Liver (tissue), 9 donors: ENCODE results near the gene BAIAP2. TPM values are rescaled to one million over a fixed set of nuclear protein-coding genes. Genes with fewer than 3 reads are reported as not detected.

Source experiments
- DNase-seq: peaks from one replicate; pipeline ENCODE4 v3.0.0-alpha.2; 2017; ENCODE audit warnings: low spot score
- H3K27ac ChIP-seq, 2 donors: one replicate each; pipeline ENCODE4 v1.7.0; 2013; ENCODE audit warnings: inconsistent platforms in 2 of 2, low read length in 2 of 2, control low read depth in 1 of 2, low read depth in 1 of 2, mild to moderate bottlenecking in 1 of 2
- H3K27me3 ChIP-seq, 4 donors: one replicate each; pipeline versions ENCODE4 v1.6.1 to v1.7.0; 2013; ENCODE audit warnings: low read length in 3 of 4, inconsistent platforms in 1 of 4, mild to moderate bottlenecking in 1 of 4, moderate library complexity in 1 of 4; ENCODE audit not compliant: control insufficient read depth in 4 of 4, insufficient read depth in 4 of 4
- H3K36me3 ChIP-seq, 4 donors: one replicate each; pipeline versions ENCODE4 v1.6.1 to v1.7.0; 2013; ENCODE audit warnings: low read length in 3 of 4, mild to moderate bottlenecking in 3 of 4, low read depth in 1 of 4, moderate library complexity in 1 of 4; ENCODE audit not compliant: control insufficient read depth in 4 of 4, insufficient read depth in 3 of 4
- H3K4me1 ChIP-seq, 4 donors: one replicate each; pipeline versions ENCODE4 v1.6.1 to v1.7.0; 2013; ENCODE audit warnings: low read length in 3 of 4, mild to moderate bottlenecking in 3 of 4, moderate library complexity in 1 of 4; ENCODE audit not compliant: control insufficient read depth in 4 of 4, insufficient read depth in 4 of 4
- H3K4me3 ChIP-seq, 3 donors: one replicate each; pipeline versions ENCODE4 v1.6.1 to v1.7.0; 2013; ENCODE audit warnings: low read length in 3 of 3, control low read depth in 1 of 3, low read depth in 1 of 3, mild to moderate bottlenecking in 1 of 3
- H3K9ac ChIP-seq, 2 donors: one replicate each; pipeline ENCODE4 v1.7.0; 2013; ENCODE audit warnings: low read length in 2 of 2, mild to moderate bottlenecking in 2 of 2, moderate library complexity in 2 of 2, control low read depth in 1 of 2, low read depth in 1 of 2
- H3K9me3 ChIP-seq, 4 donors: one replicate each; pipeline versions ENCODE4 v1.6.1 to v1.7.0; 2013; ENCODE audit warnings: low read length in 3 of 4; ENCODE audit not compliant: control insufficient read depth in 4 of 4
- EGR1 ChIP-seq, 2 donors: IDR thresholded peaks; 2 replicates each; pipeline ENCODE4 v1.6.1; 2016 to 2018; ENCODE audit warnings: antibody characterized with exemption in 2 of 2, low read depth in 2 of 2
- FOXA1 ChIP-seq: IDR thresholded peaks from 2 replicates; pipeline ENCODE4 v1.6.1; 2016; ENCODE audit warnings: antibody characterized with exemption
- FOXA2 ChIP-seq: IDR thresholded peaks from 2 replicates; pipeline ENCODE4 v1.6.1; 2016; ENCODE audit warnings: antibody characterized with exemption
- HNF4A ChIP-seq, 2 donors: conservative IDR thresholded peaks; 2 replicates each; pipeline ENCODE4 v1.6.1; 2016; ENCODE audit warnings: antibody characterized with exemption in 2 of 2, mild to moderate bottlenecking in 2 of 2
- HNF4G ChIP-seq: IDR thresholded peaks from 2 replicates; pipeline ENCODE4 v1.6.1; 2016; ENCODE audit warnings: antibody characterized with exemption
- JUND ChIP-seq, 2 donors: IDR thresholded peaks; 2 replicates each; pipeline ENCODE4 v1.6.1; 2016; ENCODE audit warnings: antibody characterized with exemption in 2 of 2
- NR2F2 ChIP-seq: IDR thresholded peaks from 2 replicates; pipeline ENCODE4 v1.6.1; 2016; ENCODE audit warnings: antibody characterized with exemption
- RXRA ChIP-seq, 2 donors: IDR thresholded peaks; 2 replicates each; pipeline ENCODE4 v1.6.1; 2017 to 2018; ENCODE audit warnings: antibody characterized with exemption in 2 of 2, mild to moderate bottlenecking in 1 of 2
- SP1 ChIP-seq: IDR thresholded peaks from 2 replicates; pipeline ENCODE4 v1.6.1; 2018; ENCODE audit warnings: antibody characterized with exemption, mild to moderate bottlenecking
- YY1 ChIP-seq: IDR thresholded peaks from 2 replicates; pipeline ENCODE4 v1.6.1; 2016; ENCODE audit warnings: antibody characterized with exemption, mild to moderate bottlenecking
- WGBS: extraction: QIAGEN DNeasy Blood & Tissue Kit; methylation state at CpG from one replicate; pipeline ENCODE4 v1.1.7; 2013; 5-methylcytosine and 5-hydroxymethylcytosine counted together
- polyA plus RNA-seq, 2 donors: library from polyadenylated mRNA; stranded (reverse) in 1 of 2; unstranded in 1 of 2; fragments of 200-250 nt in 1 of 2; fragments of >200 nt in 1 of 2; fragmentation: Nextera tagmentation in 1 of 2; extraction: Ambion mirVana in 1 of 2; gene quantifications; one replicate each; pipeline versions ENCODE4 v1.2.1 to v1.2.3, GENCODE V29; 2013 to 2015
- total RNA-seq, 2 donors: library from RNA; depleted of rRNA; stranded (reverse); fragments of >200 nt; gene quantifications; one replicate each; pipeline ENCODE4 v1.2.3, GENCODE V29; 2014
- TF ChIP-seq, protein P1 (sequence below): IDR thresholded peaks from 2 replicates; pipeline ENCODE4 v1.6.1; 2016; ENCODE audit warnings: antibody characterized with exemption
- TF ChIP-seq, protein P2 (sequence below): IDR thresholded peaks from 2 replicates; pipeline ENCODE4 v1.6.1; 2016; ENCODE audit warnings: antibody characterized with exemption
- TF ChIP-seq, protein P3 (sequence below): fragments of 150-350 bp; IDR thresholded peaks from 2 replicates; pipeline ENCODE4 v1.5.1; 2017; ENCODE audit warnings: improper control_type of control experiment, low read depth, low read length; ENCODE audit not compliant: missing input control
- donor health status: healthy.
- donor health status: healthy.
- donor health status: healthy.
- donor health status: healthy.
- donor health status: healthy.

BAIAP2 gene
- total and polyA plus RNA-seq, 4 donors = 8.1 to 61.3 (median 44.9) TPM

DNA sequence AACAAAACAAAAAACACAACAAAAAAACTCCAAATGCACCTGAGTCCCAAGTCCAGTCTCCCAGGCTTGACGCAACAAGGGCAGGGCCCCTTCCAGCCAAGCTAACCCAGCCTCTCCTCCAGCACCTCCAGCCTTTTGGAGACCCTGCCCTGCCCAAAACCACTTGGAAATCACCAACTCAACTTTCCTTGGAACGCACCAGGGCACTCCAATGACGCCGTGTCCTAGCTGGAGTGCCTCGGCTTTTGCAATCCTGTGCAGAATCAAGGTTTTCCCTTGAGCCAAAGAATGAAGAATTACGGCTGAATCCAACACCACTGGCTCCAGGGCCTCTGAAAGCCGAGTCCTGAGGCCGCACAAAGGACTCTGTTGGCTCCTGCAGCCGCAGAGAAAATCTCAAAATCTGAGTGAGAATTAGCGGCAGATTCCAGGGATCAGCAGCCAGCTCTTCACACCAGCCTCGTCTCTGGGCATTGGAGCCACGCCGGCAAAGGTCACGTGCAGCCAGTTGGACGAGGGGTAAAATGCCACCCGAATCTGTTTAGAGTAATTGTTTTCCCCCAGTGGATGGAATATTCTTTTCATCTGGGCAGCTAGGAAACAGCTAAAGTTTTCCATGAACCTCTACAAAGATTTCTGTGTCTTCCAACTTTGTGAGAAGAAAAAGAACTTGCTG, 9.7 kb upstream of the BAIAP2 start:
- Histone ChIP-seq H3K4me1 (peaks cover 3 to 20% (median 5%) of the 10 kb centered on the region in 4 donors), H3K27me3 (no peaks in the 10 kb centered on the region), H3K4me3 (no peak overlapping the region), H3K36me3 (no peaks in the 10 kb centered on the region), H3K9ac (no peak overlapping the region), H3K27ac (no peak overlapping the region), H3K9me3 (no peaks in the 10 kb centered on the region)
- DNase-seq = no peak
- 75% methylated on average over 16 of the region's 16 CpGs for whole genome bisulfite sequencing
- TF ChIP-seq, protein P1, sequence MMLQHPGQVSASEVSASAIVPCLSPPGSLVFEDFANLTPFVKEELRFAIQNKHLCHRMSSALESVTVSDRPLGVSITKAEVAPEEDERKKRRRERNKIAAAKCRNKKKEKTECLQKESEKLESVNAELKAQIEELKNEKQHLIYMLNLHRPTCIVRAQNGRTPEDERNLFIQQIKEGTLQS = no peak
- TF ChIP-seq EGR1 (IDR thresholded peaks at IDR 0.05; ENCODE audit: low read depth in 2 of 2) = no peak
- peak; percentile 71 to 76 for TF ChIP-seq HNF4A (conservative IDR thresholded peaks at IDR 0.05)
- no peak for TF ChIP-seq JUND (IDR thresholded peaks at IDR 0.05)

DNA sequence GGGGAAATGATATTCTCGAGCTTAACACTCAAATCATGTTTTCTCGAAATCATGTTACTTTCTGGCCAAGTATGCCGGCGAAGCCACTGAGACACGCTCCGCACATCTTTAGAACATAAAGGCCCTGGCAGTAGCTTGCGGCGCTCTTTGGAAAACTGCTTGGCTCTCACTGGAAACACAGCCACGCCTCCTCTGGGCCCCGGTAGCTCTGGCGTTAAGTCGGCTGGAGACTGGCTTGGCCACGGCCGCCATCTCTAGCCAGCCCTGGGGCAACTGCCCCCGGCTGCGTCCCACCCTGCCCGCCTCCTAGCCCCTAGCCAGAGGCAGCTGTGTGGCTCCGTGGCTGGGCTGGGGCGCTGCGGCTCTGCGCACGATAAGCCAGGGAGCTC, 9.2 kb upstream of the BAIAP2 start:
- no peak overlapping the region for H3K27ac ChIP-seq
- WGBS = 92% methylated on average over 22 of the region's 22 CpGs
- H3K4me1 ChIP-seq = peaks cover 3 to 23% (median 8%) of the 10 kb centered on the region in 4 donors
- H3K36me3 ChIP-seq = no peaks in the 10 kb centered on the region
- H3K4me3 ChIP-seq = no peak overlapping the region
- H3K27me3 ChIP-seq = no peaks in the 10 kb centered on the region
- TF ChIP-seq, protein P1 = no peak
- no peak for TF ChIP-seq HNF4A (conservative IDR thresholded peaks at IDR 0.05)
- TF ChIP-seq SP1 = no peak
- TF ChIP-seq RXRA (IDR thresholded peaks at IDR 0.05) = no peak
- no peak for TF ChIP-seq NR2F2
- no peak for TF ChIP-seq YY1
- TF ChIP-seq HNF4G = no peak
- TF ChIP-seq, protein P2, sequence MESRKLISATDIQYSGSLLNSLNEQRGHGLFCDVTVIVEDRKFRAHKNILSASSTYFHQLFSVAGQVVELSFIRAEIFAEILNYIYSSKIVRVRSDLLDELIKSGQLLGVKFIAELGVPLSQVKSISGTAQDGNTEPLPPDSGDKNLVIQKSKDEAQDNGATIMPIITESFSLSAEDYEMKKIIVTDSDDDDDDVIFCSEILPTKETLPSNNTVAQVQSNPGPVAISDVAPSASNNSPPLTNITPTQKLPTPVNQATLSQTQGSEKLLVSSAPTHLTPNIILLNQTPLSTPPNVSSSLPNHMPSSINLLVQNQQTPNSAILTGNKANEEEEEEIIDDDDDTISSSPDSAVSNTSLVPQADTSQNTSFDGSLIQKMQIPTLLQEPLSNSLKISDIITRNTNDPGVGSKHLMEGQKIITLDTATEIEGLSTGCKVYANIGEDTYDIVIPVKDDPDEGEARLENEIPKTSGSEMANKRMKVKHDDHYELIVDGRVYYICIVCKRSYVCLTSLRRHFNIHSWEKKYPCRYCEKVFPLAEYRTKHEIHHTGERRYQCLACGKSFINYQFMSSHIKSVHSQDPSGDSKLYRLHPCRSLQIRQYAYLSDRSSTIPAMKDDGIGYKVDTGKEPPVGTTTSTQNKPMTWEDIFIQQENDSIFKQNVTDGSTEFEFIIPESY = no peak
- TF ChIP-seq, protein P3, sequence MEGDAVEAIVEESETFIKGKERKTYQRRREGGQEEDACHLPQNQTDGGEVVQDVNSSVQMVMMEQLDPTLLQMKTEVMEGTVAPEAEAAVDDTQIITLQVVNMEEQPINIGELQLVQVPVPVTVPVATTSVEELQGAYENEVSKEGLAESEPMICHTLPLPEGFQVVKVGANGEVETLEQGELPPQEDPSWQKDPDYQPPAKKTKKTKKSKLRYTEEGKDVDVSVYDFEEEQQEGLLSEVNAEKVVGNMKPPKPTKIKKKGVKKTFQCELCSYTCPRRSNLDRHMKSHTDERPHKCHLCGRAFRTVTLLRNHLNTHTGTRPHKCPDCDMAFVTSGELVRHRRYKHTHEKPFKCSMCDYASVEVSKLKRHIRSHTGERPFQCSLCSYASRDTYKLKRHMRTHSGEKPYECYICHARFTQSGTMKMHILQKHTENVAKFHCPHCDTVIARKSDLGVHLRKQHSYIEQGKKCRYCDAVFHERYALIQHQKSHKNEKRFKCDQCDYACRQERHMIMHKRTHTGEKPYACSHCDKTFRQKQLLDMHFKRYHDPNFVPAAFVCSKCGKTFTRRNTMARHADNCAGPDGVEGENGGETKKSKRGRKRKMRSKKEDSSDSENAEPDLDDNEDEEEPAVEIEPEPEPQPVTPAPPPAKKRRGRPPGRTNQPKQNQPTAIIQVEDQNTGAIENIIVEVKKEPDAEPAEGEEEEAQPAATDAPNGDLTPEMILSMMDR = no peak
- TF ChIP-seq FOXA2 = no peak
- TF ChIP-seq EGR1 (IDR thresholded peaks at IDR 0.05; ENCODE audit: low read depth in 2 of 2) = no peak
- TF ChIP-seq FOXA1 = no peak
- DNase-seq = no peak
- H3K9ac ChIP-seq = no peak overlapping the region
- no peaks in the 10 kb centered on the region for H3K9me3 ChIP-seq
